ENCODE measurements around the gene ESR2. TPM values are rescaled to one million over a fixed set of nuclear protein-coding genes. Genes with fewer than 3 reads are reported as not detected.

Gene ESR2
- total and polyA plus RNA-seq, 2 of the 8 experiments (the other 6 are each of a cell fraction or from before 2014, with no cell fraction given) = 0.19 to 0.23 TPM

DNA sequence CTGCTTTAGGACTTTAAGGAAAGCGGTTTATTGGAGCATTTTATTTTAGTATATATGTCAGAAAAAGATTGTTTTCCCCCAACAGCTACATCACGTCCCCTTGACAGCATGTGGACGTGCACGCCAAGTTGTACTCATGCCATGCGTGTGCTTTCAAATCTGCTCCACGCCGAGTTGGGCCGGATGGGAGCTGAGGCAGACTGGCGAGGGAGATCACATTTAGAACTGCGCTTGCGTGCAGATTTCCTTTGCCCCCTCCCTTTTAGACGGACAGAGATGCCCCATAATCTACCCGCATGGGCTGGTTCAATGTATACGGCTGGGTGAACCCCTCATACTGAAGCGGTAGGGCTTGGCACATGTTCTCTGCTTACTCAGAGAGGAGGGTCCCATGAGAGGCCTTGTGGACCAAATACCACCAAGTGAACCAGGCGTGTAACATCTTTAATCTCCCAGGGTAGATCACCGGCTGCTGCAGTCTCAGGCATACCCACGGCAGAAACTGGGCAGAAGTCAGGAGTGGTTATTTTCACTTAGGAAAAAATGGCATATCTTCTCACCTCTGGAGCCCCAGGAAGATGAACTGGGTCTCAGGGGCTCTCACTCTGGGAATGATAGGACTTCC, 92.1 kb downstream of the ESR2 start (continued):
- no peak for TF ChIP-seq GABPA (IDR thresholded peaks at IDR 0.05; ENCODE audit: borderline replicate concordance, insufficient read depth, low read length)
- no peak for TF ChIP-seq EGR1 (IDR thresholded peaks at IDR 0.05; ENCODE audit: borderline replicate concordance, low read depth, low read length)
